ENCODE data around the gene NDUFS7. TPM values are rescaled to one million over a fixed set of nuclear protein-coding genes. Genes with fewer than 3 reads are reported as not detected.

Gene NDUFS7
- total and polyA plus RNA-seq, 10 of the 15 experiments (the other 5 are each of a cell fraction or from before 2014, with no cell fraction given) = 5.1 to 282 (median 92.9) TPM

- TF ChIP-seq ZNF592 (IDR thresholded peaks at IDR 0.05) = no peak
- no peak for TF ChIP-seq FOXM1 (IDR thresholded peaks at IDR 0.05; ENCODE audit: low read depth, low read length)
Measured at GRCh38 chr19:1377176-1377964, 6.3 kb upstream of the NDUFS7 start (continued).

DNA sequence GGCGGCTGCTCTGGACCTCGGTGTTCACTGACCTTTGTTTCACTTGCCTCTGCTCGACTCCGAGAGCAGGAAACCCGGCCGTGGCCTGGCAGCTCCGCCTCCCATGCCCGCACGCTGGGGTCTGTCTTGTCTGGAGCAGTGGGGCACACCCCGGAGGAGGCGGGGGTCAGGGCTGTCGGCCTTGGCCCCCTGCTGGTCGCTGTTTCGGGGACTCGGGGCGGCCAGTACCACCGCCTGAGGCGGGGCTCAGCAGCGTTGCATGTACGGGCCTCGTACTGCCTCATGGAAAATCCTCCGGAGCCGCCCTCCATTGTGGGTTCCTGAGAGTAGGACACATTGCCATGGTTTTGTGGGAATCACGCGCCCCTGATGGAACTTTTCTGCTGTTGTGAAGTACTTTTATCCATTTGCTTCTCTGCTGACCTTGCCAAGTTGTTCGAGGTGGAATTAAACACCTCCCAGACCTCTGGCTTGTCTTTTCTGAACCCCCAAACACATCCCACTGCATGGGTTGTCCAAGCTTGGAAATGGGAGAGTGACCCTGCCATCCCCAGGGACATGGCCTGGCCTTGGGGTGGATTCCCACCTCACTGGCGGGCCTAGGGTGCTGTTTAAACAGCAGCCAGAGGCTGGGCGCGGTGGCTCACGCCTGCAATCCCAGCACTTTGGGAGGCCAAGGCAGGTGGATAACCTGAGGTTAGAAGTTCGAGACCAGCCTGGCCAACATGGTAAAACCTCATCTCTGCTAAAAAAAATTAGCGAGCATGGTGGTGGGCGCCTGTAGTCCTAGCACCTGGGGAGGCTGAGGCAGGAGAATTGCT is 5.5 kb upstream of the NDUFS7 start:
- BruUV-seq (replicated peaks) = no TSS peak
- FAIRE-seq (no peak), ATAC-seq (no peak), DNase-seq (ENCODE audit: low read depth, low spot score) (no peak)
- no peak overlapping the region for H3K4me2 ChIP-seq (ENCODE audit: control insufficient read depth, insufficient read depth)
- H3K9ac ChIP-seq (ENCODE audit: control insufficient read depth, insufficient read depth, low read length) = no peak overlapping the region
- no peaks in the 10 kb centered on the region for H4K20me1 ChIP-seq (ENCODE audit: control insufficient read depth, insufficient read depth)
- CTCF ChIA-PET = no interaction called here
- H2AFZ ChIP-seq (ENCODE audit: control insufficient read depth, low read depth, low read length) = no peak overlapping the region
- WGBS (ENCODE audit: insufficient coverage, insufficient replicate concordance, low lambda C conversion rate, missing lambda C conversion rate) = 86% methylated on average over 30 of the region's 33 CpGs
- POLR2A ChIA-PET = no interaction called here
- SMC1A ChIA-PET (ENCODE audit: uncharacterized antibody, unreplicated experiment) = no interaction called here
- no peaks in the 10 kb centered on the region for H3K9me3 ChIP-seq (replicated peaks; ENCODE audit: control insufficient read depth, insufficient read depth, low read length)
- no peaks in the 10 kb centered on the region for H3K4me1 ChIP-seq (ENCODE audit: control insufficient read depth, insufficient read depth, low read length)
- in situ Hi-C loops (cut with MboI) = no loop called here
- RAD21 ChIA-PET (ENCODE audit: unreplicated experiment) = no interaction called here
- H3K4me3 ChIP-seq = no peak overlapping the region
- no peaks in the 10 kb centered on the region for H3K27me3 ChIP-seq (replicated peaks in 1 of 2; ENCODE audit: control insufficient read depth in 2 of 2, insufficient read depth in 2 of 2, low read length in 1 of 2)
- H3K27ac ChIP-seq (ENCODE audit: control insufficient read depth, insufficient read depth) = no peak overlapping the region
- peaks cover 0 to 3% of the 10 kb centered on the region in 2 experiments; a peak in 2 of 4 replicates for H3K36me3 ChIP-seq (ENCODE audit: control insufficient read depth in 2 of 2, insufficient read depth in 2 of 2, low read length in 1 of 2)
- intact Hi-C loops (cut with micrococcal nuclease; ENCODE audit: unreplicated experiment) = no loop called here
- H3K79me2 ChIP-seq (ENCODE audit: control insufficient read depth, insufficient read depth, low read length) = no peaks in the 10 kb centered on the region
- TF ChIP-seq SUPT20H (IDR thresholded peaks at IDR 0.05; ENCODE audit: borderline replicate concordance, control insufficient read depth, low read depth, low read length) = no peak
- TF ChIP-seq RFX5 (IDR thresholded peaks at IDR 0.05; ENCODE audit: low read depth, low read length) = no peak

Measured in GM12878 (cell line).